Keratinocyte (primary cell): ENCODE measurements around the gene NDUFA12. TPM values are rescaled to one million over a fixed set of nuclear protein-coding genes. Genes with fewer than 3 reads are reported as not detected.

ENCODE experiments used
- DNase-seq: peaks from one replicate; pipeline ENCODE4 v3.0.0-alpha.2; 2011; ENCODE audit warnings: low read depth, missing footprints, low spot score
- FAIRE-seq: peaks from 2 replicates; lab custom pipeline; 2011; peaks lifted over from hg19 to GRCh38; lab: Jason Lieb, UNC
- H2AFZ ChIP-seq: 2 replicates; pipeline ENCODE4 v1.6.0; 2012; ENCODE audit warnings: low read length, control low read depth, inconsistent platforms; ENCODE audit not compliant: control insufficient read depth
- H3K27ac ChIP-seq: 2 replicates; pipeline ENCODE4 v1.5.1; 2011; ENCODE audit warnings: low read length; ENCODE audit not compliant: control insufficient read depth, insufficient read depth
- H3K27me3 ChIP-seq: 3 replicates; pipeline ENCODE4 v1.6.0; 2011; ENCODE audit warnings: low read length; ENCODE audit not compliant: control insufficient read depth, insufficient read depth; ENCODE audit errors: extremely low read depth
- H3K36me3 ChIP-seq, 2 experiments: 2 replicates in 1 of 2; 3 replicates in 1 of 2; pipeline ENCODE4 v1.5.1; 2011; ENCODE audit warnings: low read length in 2 of 2, mild to moderate bottlenecking in 1 of 2; ENCODE audit not compliant: control insufficient read depth in 2 of 2, insufficient read depth in 2 of 2; ENCODE audit errors: extremely low read depth in 1 of 2
- H3K4me1 ChIP-seq: 3 replicates; pipeline ENCODE4 v1.5.1; 2011; ENCODE audit warnings: low read length; ENCODE audit not compliant: control insufficient read depth, insufficient read depth; ENCODE audit errors: extremely low read depth
- H3K4me2 ChIP-seq: 3 replicates; pipeline ENCODE4 v1.6.0; 2011; ENCODE audit warnings: low read depth, low read length; ENCODE audit not compliant: control insufficient read depth, insufficient read depth; ENCODE audit errors: extremely low read depth
- H3K4me3 ChIP-seq, 3 experiments: fragments of 200-600 bp in 1 of 3; sonication (generic) in 1 of 3; 2 replicates in 2 of 3; 3 replicates in 1 of 3; pipeline ENCODE4 v1.5.1; 2011 to 2016; ENCODE audit warnings: low read length in 3 of 3, mild to moderate bottlenecking in 3 of 3, control low read depth in 2 of 3, inconsistent platforms in 1 of 3, low read depth in 1 of 3, mixed read lengths in 1 of 3, mixed run types in 1 of 3, moderate library complexity in 1 of 3; ENCODE audit not compliant: control insufficient read depth in 2 of 3, insufficient read depth in 2 of 3; ENCODE audit errors: extremely low read depth in 1 of 3
- H3K79me2 ChIP-seq: 2 replicates; pipeline ENCODE4 v1.6.0; 2012; ENCODE audit warnings: low read length; ENCODE audit not compliant: control insufficient read depth, insufficient read depth
- H3K9ac ChIP-seq: 3 replicates; pipeline ENCODE4 v1.6.0; 2011; ENCODE audit warnings: low read length; ENCODE audit not compliant: control insufficient read depth, insufficient read depth; ENCODE audit errors: extremely low read depth
- H3K9me1 ChIP-seq: 3 replicates; pipeline ENCODE4 v1.6.0; 2011; ENCODE audit warnings: low read length; ENCODE audit not compliant: control insufficient read depth, insufficient read depth; ENCODE audit errors: extremely low read depth
- H3K9me3 ChIP-seq: 2 replicates; pipeline ENCODE4 v1.5.1; 2012; ENCODE audit warnings: low read depth, low read length; ENCODE audit not compliant: control insufficient read depth
- H4K20me1 ChIP-seq: 3 replicates; pipeline ENCODE4 v1.6.0; 2011; ENCODE audit warnings: low read length; ENCODE audit not compliant: control insufficient read depth, insufficient read depth; ENCODE audit errors: extremely low read depth
- EZH2 ChIP-seq: IDR thresholded peaks from one replicate; pipeline ENCODE4 v1.6.1; 2012; ENCODE audit warnings: inconsistent platforms, mild to moderate bottlenecking, low read length, moderate library complexity
- dilution Hi-C: fragments of 300-500 bp; cut with MboI; formaldehyde crosslinking; loops from one replicate; pipeline ENCODE4 v1.7.0; 2020; ENCODE audit warnings: low sequenced_read_pairs; ENCODE audit not compliant: extremely low pct_ligation_motif_present
- polyA plus RNA-seq, 5 experiments: library from polyadenylated mRNA; depleted of rRNA in 3 of 5; stranded (reverse) in 3 of 5; stranded (forward) in 1 of 5; unstranded in 1 of 5; fragments of >200 nt; gene quantifications; 1 replicate in 1 of 5; 2 replicates in 3 of 5; 3 replicates in 1 of 5; pipeline versions ENCODE4 v1.2.1 to v1.2.3, GENCODE V29; 2011 to 2012; ENCODE audit warnings: missing spikeins in 2 of 5, low read depth in 1 of 5, low replicate concordance in 1 of 5
- TF ChIP-seq, protein P1 (sequence below), 3 experiments: IDR thresholded peaks in 1 of 3; conservative IDR thresholded peaks in 1 of 3; optimal IDR thresholded peaks in 1 of 3; 2 replicates in 2 of 3; 3 replicates in 1 of 3; pipeline versions ENCODE3 to v1.5.1; 2011; ENCODE audit warnings: low read length in 3 of 3, mild to moderate bottlenecking in 3 of 3, moderate library complexity in 2 of 3, control low read depth in 1 of 3, inconsistent platforms in 1 of 3; ENCODE audit not compliant: insufficient read depth in 2 of 3; ENCODE audit errors: extremely low read depth in 1 of 3

Gene NDUFA12
- polyA plus RNA-seq, 1 donor (not counting 4 experiments of a cell fraction or from before 2014, with no cell fraction given), result 215 TPM

GRCh38 chr12:95016120-95016519 is 12.6 kb upstream of the NDUFA12 start:
- FAIRE-seq, result no peak
- dilution Hi-C loops, result no loop called here

GRCh38 chr12:95014554-95014953 is 11.1 kb upstream of the NDUFA12 start:
- Histone ChIP-seq H3K4me1 (no peaks in the 10 kb centered on the region), H3K9me1 (no peaks in the 10 kb centered on the region), H3K4me2 (no peak overlapping the region), H3K9ac (no peak overlapping the region), H3K36me3 (no peaks in the 10 kb centered on the region), H3K27me3 (no peaks in the 10 kb centered on the region), H4K20me1 (no peaks in the 10 kb centered on the region), H3K4me3 (no peak overlapping the region), H3K79me2 (no peaks in the 10 kb centered on the region), H3K9me3 (no peaks in the 10 kb centered on the region), H3K27ac (no peak overlapping the region), H2AFZ (no peak overlapping the region)
- no peak for TF ChIP-seq EZH2
- TF ChIP-seq, protein P1, sequence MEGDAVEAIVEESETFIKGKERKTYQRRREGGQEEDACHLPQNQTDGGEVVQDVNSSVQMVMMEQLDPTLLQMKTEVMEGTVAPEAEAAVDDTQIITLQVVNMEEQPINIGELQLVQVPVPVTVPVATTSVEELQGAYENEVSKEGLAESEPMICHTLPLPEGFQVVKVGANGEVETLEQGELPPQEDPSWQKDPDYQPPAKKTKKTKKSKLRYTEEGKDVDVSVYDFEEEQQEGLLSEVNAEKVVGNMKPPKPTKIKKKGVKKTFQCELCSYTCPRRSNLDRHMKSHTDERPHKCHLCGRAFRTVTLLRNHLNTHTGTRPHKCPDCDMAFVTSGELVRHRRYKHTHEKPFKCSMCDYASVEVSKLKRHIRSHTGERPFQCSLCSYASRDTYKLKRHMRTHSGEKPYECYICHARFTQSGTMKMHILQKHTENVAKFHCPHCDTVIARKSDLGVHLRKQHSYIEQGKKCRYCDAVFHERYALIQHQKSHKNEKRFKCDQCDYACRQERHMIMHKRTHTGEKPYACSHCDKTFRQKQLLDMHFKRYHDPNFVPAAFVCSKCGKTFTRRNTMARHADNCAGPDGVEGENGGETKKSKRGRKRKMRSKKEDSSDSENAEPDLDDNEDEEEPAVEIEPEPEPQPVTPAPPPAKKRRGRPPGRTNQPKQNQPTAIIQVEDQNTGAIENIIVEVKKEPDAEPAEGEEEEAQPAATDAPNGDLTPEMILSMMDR (optimal IDR thresholded peaks at IDR 0.05 in 1 of 3, IDR thresholded peaks at IDR 0.05 in 1 of 3, conservative IDR thresholded peaks at IDR 0.05 in 1 of 3; ENCODE audit: extremely low read depth in 1 of 3, insufficient read depth in 2 of 3, low read length in 3 of 3), result no peak
- FAIRE-seq (no peak), DNase-seq (no peak)
- dilution Hi-C loops, result no loop called here

More at GRCh38 chr12:95016120-95016519, 12.6 kb upstream of the NDUFA12 start:
- TF ChIP-seq EZH2, result no peak
- TF ChIP-seq, protein P1 (optimal IDR thresholded peaks at IDR 0.05 in 1 of 3, IDR thresholded peaks at IDR 0.05 in 1 of 3, conservative IDR thresholded peaks at IDR 0.05 in 1 of 3; ENCODE audit: extremely low read depth in 1 of 3, insufficient read depth in 2 of 3, low read length in 3 of 3), result no peak
- no peak overlapping the region for H3K4me3 ChIP-seq
- no peaks in the 10 kb centered on the region for H3K9me1 ChIP-seq
- H3K4me2 ChIP-seq, result no peak overlapping the region
- DNase-seq, result no peak
- H3K9ac ChIP-seq, result no peak overlapping the region
- no peak overlapping the region for H2AFZ ChIP-seq
- H3K9me3 ChIP-seq, result no peaks in the 10 kb centered on the region
- H3K36me3 ChIP-seq, result no peaks in the 10 kb centered on the region
- H3K27ac ChIP-seq, result no peak overlapping the region
- H3K4me1 ChIP-seq, result no peaks in the 10 kb centered on the region
- no peaks in the 10 kb centered on the region for H3K79me2 ChIP-seq
- H3K27me3 ChIP-seq, result no peaks in the 10 kb centered on the region
- H4K20me1 ChIP-seq, result no peaks in the 10 kb centered on the region
